ENCODE measurements around the gene SRSF6.

The SRSF6 gene

GRCh38 chr20:43461894-43462659, 4.4 kb downstream of the SRSF6 start:
- Histone ChIP-seq H3K4me3 (ENCODE audit: low read depth, low read length) (no peak overlapping the region), H3K36me3 (ENCODE audit: insufficient read depth, low read length) (peaks cover 57% of the 10 kb centered on the region), H3K27ac (ENCODE audit: low read depth, low read length) (no peak overlapping the region), H2AFZ (ENCODE audit: low read length, unreplicated experiment) (no peak overlapping the region), H3K4me1 (ENCODE audit: control insufficient read depth, insufficient read depth, low read length, unreplicated experiment) (peaks cover 10% of the 10 kb centered on the region), H3K79me2 (ENCODE audit: control insufficient read depth, insufficient read depth, low read length, unreplicated experiment) (peaks cover 51% of the 10 kb centered on the region), H3K27me3 (ENCODE audit: insufficient read depth, low read length) (no peaks in the 10 kb centered on the region)

GRCh38 chr20:43462660-43463526, 5.2 kb downstream of the SRSF6 start:
- H3K4me1 ChIP-seq (ENCODE audit: control insufficient read depth, insufficient read depth, low read length, unreplicated experiment) = peaks cover 10% of the 10 kb centered on the region
- no peak overlapping the region for H2AFZ ChIP-seq (ENCODE audit: low read length, unreplicated experiment)
- no peak overlapping the region for H3K4me3 ChIP-seq (ENCODE audit: low read depth, low read length)
- no peak overlapping the region for H3K27ac ChIP-seq (ENCODE audit: low read depth, low read length)
- no peaks in the 10 kb centered on the region for H3K27me3 ChIP-seq (ENCODE audit: insufficient read depth, low read length)
- H3K36me3 ChIP-seq (ENCODE audit: insufficient read depth, low read length) = peaks cover 57% of the 10 kb centered on the region
- H3K79me2 ChIP-seq (ENCODE audit: control insufficient read depth, insufficient read depth, low read length, unreplicated experiment) = peaks cover 50% of the 10 kb centered on the region

- peaks cover 43% of the 10 kb centered on the region for H3K79me2 ChIP-seq (ENCODE audit: control insufficient read depth, insufficient read depth, low read length, unreplicated experiment)
- H3K4me3 ChIP-seq (ENCODE audit: low read depth, low read length) = no peak overlapping the region
- peaks cover 57% of the 10 kb centered on the region for H3K36me3 ChIP-seq (ENCODE audit: insufficient read depth, low read length)
- no peaks in the 10 kb centered on the region for H3K27me3 ChIP-seq (ENCODE audit: insufficient read depth, low read length)
- H2AFZ ChIP-seq (ENCODE audit: low read length, unreplicated experiment) = no peak overlapping the region
- peaks cover 10% of the 10 kb centered on the region for H3K4me1 ChIP-seq (ENCODE audit: control insufficient read depth, insufficient read depth, low read length, unreplicated experiment)
- H3K27ac ChIP-seq (ENCODE audit: low read depth, low read length) = no peak overlapping the region
These were observed 6.0 kb downstream of the SRSF6 start for GRCh38 chr20:43463527-43464218.

GRCh38 chr20:43464219-43464790, 6.6 kb downstream of the SRSF6 start:
- Histone ChIP-seq H3K36me3 (ENCODE audit: insufficient read depth, low read length) (peaks cover 51% of the 10 kb centered on the region), H2AFZ (ENCODE audit: low read length, unreplicated experiment) (no peak overlapping the region), H3K4me1 (ENCODE audit: control insufficient read depth, insufficient read depth, low read length, unreplicated experiment) (peaks cover 7% of the 10 kb centered on the region), H3K79me2 (ENCODE audit: control insufficient read depth, insufficient read depth, low read length, unreplicated experiment) (peaks cover 36% of the 10 kb centered on the region), H3K27ac (ENCODE audit: low read depth, low read length) (no peak overlapping the region), H3K27me3 (ENCODE audit: insufficient read depth, low read length) (no peaks in the 10 kb centered on the region), H3K4me3 (ENCODE audit: low read depth, low read length) (no peak overlapping the region)

- no peaks in the 10 kb centered on the region for H3K27me3 ChIP-seq (ENCODE audit: insufficient read depth, low read length)
- no peak overlapping the region for H2AFZ ChIP-seq (ENCODE audit: low read length, unreplicated experiment)
- peaks cover 7% of the 10 kb centered on the region for H3K4me1 ChIP-seq (ENCODE audit: control insufficient read depth, insufficient read depth, low read length, unreplicated experiment)
- H3K27ac ChIP-seq (ENCODE audit: low read depth, low read length) = no peak overlapping the region
- no peak overlapping the region for H3K4me3 ChIP-seq (ENCODE audit: low read depth, low read length)
- peaks cover 24% of the 10 kb centered on the region for H3K79me2 ChIP-seq (ENCODE audit: control insufficient read depth, insufficient read depth, low read length, unreplicated experiment)
- peaks cover 41% of the 10 kb centered on the region for H3K36me3 ChIP-seq (ENCODE audit: insufficient read depth, low read length)
These were observed 7.9 kb downstream of the SRSF6 start for GRCh38 chr20:43465625-43465943.

- Histone ChIP-seq H3K4me3 (ENCODE audit: low read depth, low read length) (no peak overlapping the region), H3K79me2 (ENCODE audit: control insufficient read depth, insufficient read depth, low read length, unreplicated experiment) (peaks cover 7% of the 10 kb centered on the region), H3K36me3 (ENCODE audit: insufficient read depth, low read length) (peaks cover 26% of the 10 kb centered on the region), H3K4me1 (ENCODE audit: control insufficient read depth, insufficient read depth, low read length, unreplicated experiment) (peaks cover 4% of the 10 kb centered on the region), H3K27ac (ENCODE audit: low read depth, low read length) (no peak overlapping the region), H2AFZ (ENCODE audit: low read length, unreplicated experiment) (no peak overlapping the region), H3K27me3 (ENCODE audit: insufficient read depth, low read length) (no peaks in the 10 kb centered on the region)
These were observed 9.9 kb downstream of the SRSF6 start for GRCh38 chr20:43467589-43467988.

- peaks cover 4% of the 10 kb centered on the region for H3K4me1 ChIP-seq (ENCODE audit: control insufficient read depth, insufficient read depth, low read length, unreplicated experiment)
- no peak overlapping the region for H3K4me3 ChIP-seq (ENCODE audit: low read depth, low read length)
- H3K27me3 ChIP-seq (ENCODE audit: insufficient read depth, low read length) = no peaks in the 10 kb centered on the region
- no peaks in the 10 kb centered on the region for H3K36me3 ChIP-seq (ENCODE audit: insufficient read depth, low read length)
- H2AFZ ChIP-seq (ENCODE audit: low read length, unreplicated experiment) = no peak overlapping the region
- H3K79me2 ChIP-seq (ENCODE audit: control insufficient read depth, insufficient read depth, low read length, unreplicated experiment) = no peaks in the 10 kb centered on the region
- no peak overlapping the region for H3K27ac ChIP-seq (ENCODE audit: low read depth, low read length)
These were observed 15.1 kb downstream of the SRSF6 start for GRCh38 chr20:43472671-43473380.

GRCh38 chr20:43473381-43473704, 15.6 kb downstream of the SRSF6 start:
- no peaks in the 10 kb centered on the region for H3K79me2 ChIP-seq (ENCODE audit: control insufficient read depth, insufficient read depth, low read length, unreplicated experiment)
- H3K4me1 ChIP-seq (ENCODE audit: control insufficient read depth, insufficient read depth, low read length, unreplicated experiment) = peaks cover 4% of the 10 kb centered on the region
- H3K27me3 ChIP-seq (ENCODE audit: insufficient read depth, low read length) = peaks cover 4% of the 10 kb centered on the region; the same call in 1 of the 2 replicates
- H3K27ac ChIP-seq (ENCODE audit: low read depth, low read length) = no peak overlapping the region
- no peak overlapping the region for H3K4me3 ChIP-seq (ENCODE audit: low read depth, low read length)
- no peak overlapping the region for H2AFZ ChIP-seq (ENCODE audit: low read length, unreplicated experiment)
- no peaks in the 10 kb centered on the region for H3K36me3 ChIP-seq (ENCODE audit: insufficient read depth, low read length)

GRCh38 chr20:43477193-43477592, 19.5 kb downstream of the SRSF6 start:
- no peaks in the 10 kb centered on the region for H3K4me1 ChIP-seq (ENCODE audit: control insufficient read depth, insufficient read depth, low read length, unreplicated experiment)
- H3K27ac ChIP-seq (ENCODE audit: low read depth, low read length) = no peak overlapping the region
- H3K27me3 ChIP-seq (ENCODE audit: insufficient read depth, low read length) = peaks cover 5% of the 10 kb centered on the region; the same call in 1 of the 2 replicates
- no peaks in the 10 kb centered on the region for H3K79me2 ChIP-seq (ENCODE audit: control insufficient read depth, insufficient read depth, low read length, unreplicated experiment)
- H3K36me3 ChIP-seq (ENCODE audit: insufficient read depth, low read length) = no peaks in the 10 kb centered on the region
- no peak overlapping the region for H2AFZ ChIP-seq (ENCODE audit: low read length, unreplicated experiment)
- no peak overlapping the region for H3K4me3 ChIP-seq (ENCODE audit: low read depth, low read length)

GRCh38 chr20:43477619-43478018, 19.9 kb downstream of the SRSF6 start:
- no peaks in the 10 kb centered on the region for H3K4me1 ChIP-seq (ENCODE audit: control insufficient read depth, insufficient read depth, low read length, unreplicated experiment)
- no peak overlapping the region for H3K4me3 ChIP-seq (ENCODE audit: low read depth, low read length)
- no peak overlapping the region for H2AFZ ChIP-seq (ENCODE audit: low read length, unreplicated experiment)
- no peak overlapping the region for H3K27ac ChIP-seq (ENCODE audit: low read depth, low read length)
- no peaks in the 10 kb centered on the region for H3K36me3 ChIP-seq (ENCODE audit: insufficient read depth, low read length)
- peaks cover 5% of the 10 kb centered on the region; the same call in 1 of the 2 replicates for H3K27me3 ChIP-seq (ENCODE audit: insufficient read depth, low read length)
- no peaks in the 10 kb centered on the region for H3K79me2 ChIP-seq (ENCODE audit: control insufficient read depth, insufficient read depth, low read length, unreplicated experiment)

Data from ACC112 (cell line).